EH (cell line): ENCODE results near the gene RXRA.

Experiments
- DNase-seq: peaks from one replicate; pipeline ENCODE4 v3.0.0-alpha.2; 2015; ENCODE audit warnings: low read depth

Gene RXRA

DNA sequence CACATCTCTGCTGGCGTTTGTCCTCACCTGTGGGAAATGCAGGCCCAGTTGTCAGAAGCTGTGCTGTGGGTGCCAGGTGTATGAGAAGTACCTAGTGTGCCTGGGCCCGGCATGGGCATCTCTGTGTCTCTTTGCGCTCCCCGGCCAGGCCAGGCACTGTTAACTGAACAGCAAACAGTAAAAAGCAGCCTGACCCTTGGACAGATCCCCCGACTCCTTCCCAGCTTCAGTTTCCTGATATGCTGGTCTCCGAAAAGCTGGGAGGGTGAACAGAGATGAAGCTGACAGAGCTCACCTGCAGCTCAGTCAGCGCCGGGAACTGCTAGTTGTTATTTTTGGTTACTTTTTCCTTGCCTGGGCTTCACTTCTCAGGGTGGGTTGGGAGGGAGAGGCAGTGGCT is 28.9 kb downstream of the RXRA start:
- no peak for DNase-seq

- no peak for DNase-seq
These were observed 29.5 kb downstream of the RXRA start for GRCh38 chr9:134355561-134356279.

DNA sequence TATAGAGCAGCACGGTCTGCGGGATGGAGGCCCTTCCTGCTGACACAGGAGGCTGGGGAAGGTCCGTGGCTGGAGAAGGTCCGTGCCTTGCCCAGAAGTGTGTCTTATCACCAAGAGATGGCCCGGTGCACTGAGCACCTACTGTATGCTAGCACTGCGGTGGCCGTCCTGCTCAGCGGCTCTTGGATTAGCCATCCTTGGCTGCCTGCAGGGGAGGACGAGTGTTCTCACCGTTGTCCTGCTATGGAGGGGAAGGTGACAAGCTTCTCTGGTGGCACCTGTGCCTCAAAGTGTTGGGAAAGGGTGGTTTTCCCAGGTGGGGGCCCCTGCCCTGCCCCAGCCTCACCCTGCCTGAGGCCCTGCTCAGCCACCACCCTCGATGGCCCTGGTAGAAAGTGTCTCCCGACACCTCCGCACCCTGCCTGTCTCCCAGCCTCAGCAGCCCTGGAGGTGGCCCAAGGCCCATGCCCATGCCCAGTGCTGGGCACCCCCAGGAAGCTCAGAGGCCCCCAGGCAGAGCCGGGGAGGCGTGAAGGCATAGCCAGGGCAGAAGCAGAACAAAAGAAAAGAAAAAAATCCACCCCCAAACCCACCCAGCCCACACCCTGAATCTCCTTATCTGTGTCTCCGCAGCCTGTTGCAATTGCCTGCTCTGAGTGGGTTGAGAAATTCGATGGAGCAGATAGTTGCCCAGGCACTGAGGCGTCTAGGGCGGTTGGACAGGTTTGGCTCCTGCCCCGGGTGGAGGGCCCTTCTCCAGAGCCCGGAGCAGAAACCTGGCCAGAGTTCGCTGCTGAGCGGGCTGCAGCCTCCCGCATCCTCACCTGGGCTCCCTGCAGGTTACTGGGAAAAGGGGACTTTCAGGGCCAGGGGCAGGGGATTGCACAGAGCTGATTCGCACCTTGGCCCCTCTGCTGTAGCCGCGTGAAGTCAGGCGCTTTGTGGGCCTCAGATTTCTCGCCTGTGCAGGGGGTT is 30.5 kb downstream of the RXRA start:
- DNase-seq = no peak

DNA sequence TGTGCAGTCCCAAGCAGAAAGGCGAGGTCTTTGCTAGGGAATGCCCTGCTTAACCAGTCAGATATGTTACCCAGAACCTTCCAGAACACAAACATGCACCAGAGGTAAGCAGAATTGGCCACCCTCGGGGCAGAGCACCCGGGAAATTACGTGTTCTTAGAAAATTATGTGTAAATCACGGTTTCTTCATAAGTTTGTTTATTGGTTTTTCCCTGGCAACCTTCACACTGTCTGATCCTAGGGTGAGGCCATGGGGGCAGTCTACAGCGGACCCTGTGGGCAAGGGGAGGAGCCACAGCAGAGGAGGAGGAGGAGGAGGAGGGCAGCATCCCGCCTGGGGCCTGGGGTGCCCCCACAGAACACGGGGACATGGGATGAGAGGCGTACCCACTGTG is 31.4 kb downstream of the RXRA start:
- no peak for DNase-seq

DNA sequence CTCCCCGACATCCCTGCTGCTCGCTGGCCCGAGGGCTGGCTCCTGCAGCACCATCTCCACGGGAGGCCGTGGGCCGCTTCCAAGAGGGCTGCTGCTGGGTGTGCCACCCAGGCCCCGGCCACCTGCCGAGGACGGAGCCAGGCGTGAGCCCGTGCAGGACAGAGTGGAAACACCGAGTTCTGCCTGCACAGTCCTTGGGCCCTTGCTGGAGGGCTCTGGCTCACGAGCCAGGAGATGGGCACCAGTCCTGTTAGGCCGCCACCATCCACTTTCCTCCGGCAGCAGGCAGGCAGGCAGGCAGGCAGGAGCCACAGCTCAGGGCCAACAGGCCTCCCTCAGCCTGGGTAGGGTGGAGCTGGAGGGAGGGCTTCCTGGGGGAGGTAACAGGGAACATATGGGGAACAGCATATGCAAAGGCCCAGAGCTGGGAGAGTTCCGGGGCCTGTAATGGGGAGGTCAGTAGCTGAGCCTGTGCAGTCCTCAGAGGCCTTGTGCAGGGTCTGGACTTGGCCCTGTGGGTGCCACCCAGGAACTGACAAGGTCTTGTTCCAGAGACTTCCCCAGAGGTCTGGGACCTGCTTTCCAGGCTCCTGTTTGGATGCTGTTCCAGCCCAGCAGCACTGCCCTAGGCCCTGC is 31.9 kb downstream of the RXRA start:
- no peak for DNase-seq

DNA sequence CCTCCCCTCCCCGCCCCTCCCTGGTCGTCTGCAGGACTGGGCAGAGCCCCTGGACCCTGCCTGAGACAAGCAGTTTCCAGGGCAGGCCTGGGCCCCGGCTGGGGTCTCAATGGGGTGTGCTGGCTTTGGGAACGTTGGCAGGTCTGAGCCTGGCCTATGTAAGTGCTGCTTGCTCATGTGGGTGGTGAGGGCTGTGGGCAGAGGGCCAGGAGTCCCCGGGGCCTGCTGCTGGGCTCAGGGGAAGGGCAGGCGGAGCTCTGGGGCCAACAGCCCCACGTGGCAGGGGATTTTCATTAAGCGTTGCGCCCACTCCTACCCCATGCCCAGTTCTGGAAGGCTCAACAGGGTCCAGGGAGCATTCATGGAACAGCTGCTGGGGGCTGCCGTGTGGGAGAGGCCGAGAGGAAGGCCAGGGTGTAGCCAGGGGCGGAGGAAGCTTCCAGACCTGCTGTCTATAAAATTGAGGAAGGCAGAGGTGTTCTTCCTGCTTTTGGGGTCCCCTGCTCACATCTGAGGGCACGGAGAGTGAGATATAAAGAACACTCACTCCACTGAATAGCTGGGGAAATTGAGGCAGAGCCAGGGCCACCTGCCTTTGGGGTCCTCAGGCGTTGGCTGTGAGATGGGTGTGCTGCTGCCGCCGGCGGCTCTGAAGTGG is 32.5 kb downstream of the RXRA start:
- DNase-seq = peak; percentile 25

- DNase-seq = no peak
These were observed 33.4 kb downstream of the RXRA start for GRCh38 chr9:134359493-134360179.

GRCh38 chr9:134360180-134360759 is 34.0 kb downstream of the RXRA start:
- no peak for DNase-seq

DNA sequence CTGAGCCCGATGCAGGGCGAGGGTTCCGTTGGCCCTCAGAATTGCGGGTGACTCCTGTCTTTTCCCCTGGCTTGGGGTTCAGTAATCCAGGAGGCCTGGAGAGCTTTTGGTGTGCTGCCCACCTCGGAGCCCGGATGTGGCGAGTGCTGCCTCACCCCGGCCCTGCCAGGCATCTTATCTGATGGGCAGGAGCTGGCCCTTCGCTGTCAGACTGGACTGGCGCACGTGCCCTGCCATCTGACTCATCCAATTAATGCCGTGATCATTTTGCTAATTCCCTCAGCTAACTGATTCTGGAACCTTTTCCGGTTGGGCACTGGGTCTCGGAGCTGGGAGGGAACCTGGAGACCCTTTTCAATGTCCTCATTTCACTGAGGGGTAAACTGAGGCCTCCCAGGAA is 34.6 kb downstream of the RXRA start:
- DNase-seq = peak; percentile 57

GRCh38 chr9:134361426-134361825 is 35.2 kb downstream of the RXRA start:
- DNase-seq = no peak

- DNase-seq = no peak
These were observed 35.7 kb downstream of the RXRA start for GRCh38 chr9:134361843-134362414.

DNA sequence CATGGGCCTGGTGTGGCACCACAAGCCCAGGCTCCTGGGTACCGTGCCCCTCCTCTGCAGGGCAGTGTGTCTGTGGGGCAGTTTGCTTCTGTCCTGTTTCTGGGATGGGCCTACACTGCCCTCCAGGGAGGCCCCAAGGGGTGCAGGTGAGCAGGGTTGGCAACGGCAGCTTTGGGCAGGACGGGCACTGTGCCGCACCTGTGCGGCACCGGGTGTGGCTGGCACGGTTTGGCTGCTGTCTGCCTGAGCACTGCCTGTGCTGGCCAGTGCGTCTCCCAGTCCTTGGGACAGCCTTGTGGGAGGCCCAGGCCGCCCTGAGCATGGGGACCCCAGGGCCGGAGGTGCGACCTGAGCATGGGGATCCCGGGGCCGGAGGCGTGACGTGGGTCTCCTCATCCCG is 37.2 kb downstream of the RXRA start:
- no peak for DNase-seq

DNA sequence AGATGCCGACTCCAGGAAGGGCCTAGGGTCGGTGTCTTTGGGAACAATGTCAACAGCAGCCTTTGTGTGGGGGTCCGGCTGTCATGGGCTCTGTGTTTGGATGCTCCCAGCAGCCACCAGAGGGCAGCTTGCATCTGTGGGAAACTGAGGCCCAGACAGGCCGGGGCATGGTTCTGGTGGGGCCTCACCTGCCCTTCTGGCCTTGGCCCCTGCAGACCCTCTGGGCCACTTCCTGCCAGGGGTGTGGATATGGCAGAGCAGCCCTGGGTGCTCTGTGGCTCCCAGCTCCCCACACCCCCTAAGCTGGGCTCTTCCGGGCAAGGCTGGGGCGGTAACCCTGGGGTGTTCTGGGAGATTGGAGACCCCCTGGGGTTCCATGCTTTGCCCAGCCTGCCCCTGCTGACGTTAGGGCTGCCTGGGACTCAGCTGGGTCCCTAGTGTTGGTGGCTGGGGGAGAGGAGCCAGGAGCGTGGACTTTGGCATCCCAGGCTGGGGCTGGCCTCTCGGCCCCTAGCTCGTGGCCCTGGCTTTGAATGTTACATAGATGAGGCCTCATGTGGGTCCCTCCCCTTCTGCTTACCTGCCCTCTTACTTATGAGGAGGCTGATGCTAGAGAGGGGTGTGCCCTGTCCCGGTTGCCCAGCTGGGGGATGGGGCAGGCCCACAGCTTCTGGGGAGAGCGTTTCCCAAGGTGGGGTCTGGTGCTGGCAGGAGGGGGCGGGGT is 38.3 kb downstream of the RXRA start:
- no peak for DNase-seq

DNA sequence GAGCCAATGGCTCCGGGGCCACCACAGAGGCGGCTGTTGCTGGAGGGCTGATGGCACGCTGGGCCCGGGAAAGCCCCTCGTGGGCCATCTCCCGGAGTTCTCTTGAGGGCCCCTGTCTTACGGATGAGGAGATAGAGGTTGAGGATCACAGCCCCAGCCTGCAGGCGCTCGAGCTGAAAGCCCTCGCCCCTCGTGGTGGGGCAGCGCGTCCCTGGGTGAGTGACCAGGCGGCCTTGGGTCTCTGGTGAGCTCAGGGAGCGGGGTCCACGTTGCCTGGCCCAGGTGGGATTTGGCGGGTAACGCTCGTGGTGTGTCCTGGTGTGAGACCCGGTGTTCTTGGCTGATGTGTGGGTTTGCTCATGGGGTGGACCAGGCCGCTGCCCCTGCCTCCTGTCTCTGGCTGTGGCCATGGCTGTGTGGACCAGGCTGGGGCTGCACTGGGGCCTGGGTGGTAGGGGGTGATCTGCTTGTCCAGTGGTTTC is 38.9 kb downstream of the RXRA start:
- DNase-seq = no peak

GRCh38 chr9:134365791-134366222 is 39.6 kb downstream of the RXRA start:
- DNase-seq = peak; percentile 73

DNA sequence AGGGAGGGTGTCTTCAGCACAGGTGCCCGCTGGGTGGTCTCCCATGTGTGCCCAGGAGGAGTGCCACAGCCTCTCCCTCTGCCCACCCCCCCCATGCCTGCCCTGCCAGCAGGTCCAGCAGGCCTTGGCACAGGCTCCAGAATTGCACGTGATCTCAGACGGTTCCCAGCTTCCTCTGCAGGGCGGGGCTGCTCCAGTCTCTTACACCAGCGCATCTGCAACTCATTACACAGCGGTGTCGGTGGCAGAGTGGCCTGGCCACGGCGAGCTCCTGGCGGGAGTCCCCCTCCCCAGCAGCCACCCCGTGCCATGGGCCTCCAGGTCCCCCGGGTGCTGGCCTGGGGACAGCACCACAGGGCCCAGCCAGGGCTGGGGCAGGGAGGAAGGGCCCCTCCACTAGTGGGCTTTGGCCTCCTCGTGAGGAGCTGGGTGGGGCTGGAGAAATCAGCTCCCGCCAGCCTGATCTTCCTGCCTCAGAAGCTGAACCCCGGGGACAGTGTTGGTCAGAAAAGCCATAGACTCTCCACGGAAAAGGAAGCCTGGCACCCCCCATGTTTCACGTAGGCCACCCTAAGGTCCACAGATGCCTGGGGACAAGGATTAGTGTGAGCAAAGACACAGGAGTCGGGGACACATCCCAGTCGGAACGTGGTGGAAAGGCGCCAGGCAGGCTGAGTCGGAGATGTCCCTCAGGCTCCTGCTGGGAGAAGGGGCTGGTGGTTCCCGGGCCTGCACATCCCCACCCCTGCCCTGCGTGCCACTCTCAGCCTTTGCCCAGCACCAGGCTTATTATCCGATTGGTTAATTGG is 40.2 kb downstream of the RXRA start:
- DNase-seq = peak; percentile 94

GRCh38 chr9:134367061-134367460 is 40.8 kb downstream of the RXRA start:
- no peak for DNase-seq

- peak; percentile 21 for DNase-seq
These were observed 41.7 kb downstream of the RXRA start for GRCh38 chr9:134367791-134368490.
